Measurements from ENCODE around the gene AFF2. TPM values are rescaled to one million over a fixed set of nuclear protein-coding genes. Genes with fewer than 3 reads are reported as not detected.

AFF2 gene
- total and polyA plus RNA-seq, 2 donors (not counting 3 experiments of a cell fraction or from before 2014, with no cell fraction given), result 0.03 to 0.07 TPM

DNA sequence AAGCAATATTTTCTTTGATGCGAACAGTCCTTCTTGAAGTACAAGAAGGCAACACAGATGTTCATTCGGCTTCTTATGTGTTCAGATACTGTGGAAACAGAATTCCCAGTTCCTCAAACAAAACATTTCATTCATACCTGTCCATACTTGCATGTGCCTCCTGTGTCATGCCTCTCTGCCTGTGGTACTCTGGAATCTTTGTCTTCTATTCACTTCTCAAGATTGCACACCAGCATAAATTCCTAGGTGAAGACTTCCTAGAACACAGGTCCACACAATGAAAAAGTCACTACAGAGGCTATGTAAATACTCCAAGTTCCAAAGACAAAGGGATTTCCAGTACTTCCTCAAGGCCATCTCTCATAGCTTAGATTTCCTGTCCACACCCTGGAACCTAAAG is 367.2 kb downstream of the AFF2 start:
- Histone ChIP-seq H3K27ac (ENCODE audit: insufficient read depth, low read depth, low read length) (no peak overlapping the region), H3K9me1 (replicated peaks; ENCODE audit: control insufficient read depth, extremely low read depth, insufficient read depth, low read length) (no peaks in the 10 kb centered on the region), H3K9ac (replicated peaks; ENCODE audit: extremely low read depth, insufficient read depth, low read length) (no peak overlapping the region), H3K9me3 (replicated peaks; ENCODE audit: control insufficient read depth, insufficient read depth, low read length) (no peaks in the 10 kb centered on the region), H3K27me3 (ENCODE audit: control insufficient read depth in 2 of 2, insufficient read depth in 2 of 2, low read length in 2 of 2) (no peaks in the 10 kb centered on the region), H3K4me1 (ENCODE audit: control insufficient read depth, extremely low read depth, insufficient read depth, low read length) (no peaks in the 10 kb centered on the region), H2AFZ (ENCODE audit: low read depth, low read length) (no peak overlapping the region), H3K4me3 (replicated peaks in 1 of 3; ENCODE audit: insufficient read depth in 1 of 3, low read depth in 1 of 3, low read length in 3 of 3) (no peak overlapping the region), H3K79me2 (ENCODE audit: control insufficient read depth, insufficient read depth, low read length) (no peaks in the 10 kb centered on the region), H3K36me3 (ENCODE audit: control insufficient read depth in 2 of 2, extremely low read depth in 1 of 2, insufficient read depth in 2 of 2, low read length in 2 of 2) (no peaks in the 10 kb centered on the region), H4K20me1 (replicated peaks; ENCODE audit: control insufficient read depth, extremely low read depth, insufficient read depth, low read length) (no peaks in the 10 kb centered on the region), H3K4me2 (ENCODE audit: insufficient read depth, low read length) (no peak overlapping the region)
- FAIRE-seq (no peak), DNase-seq (ENCODE audit: low read depth, low spot score) (no peak)
- intact Hi-C loops (cut with micrococcal nuclease) (no loop called here), dilution Hi-C loops (cut with MboI; ENCODE audit: extremely low pct_ligation_motif_present, low sequenced_read_pairs) (no loop called here)
- CTCF ChIA-PET, result no interaction called here
- POLR2A ChIA-PET, result no interaction called here
- no TSS peak for BruUV-seq (replicated peaks)
- TF ChIP-seq GATA2 (IDR thresholded peaks at IDR 0.05; ENCODE audit: insufficient read depth, insufficient read length, low read depth, low read length) (no peak), MYC (IDR thresholded peaks at IDR 0.05; ENCODE audit: low read depth, low read length) (no peak), EZH2 (IDR thresholded peaks at IDR 0.05; ENCODE audit: borderline replicate concordance, low read depth, low read length, severe bottlenecking) (no peak), FOS (IDR thresholded peaks at IDR 0.05; ENCODE audit: borderline replicate concordance, insufficient read depth, low read length) (no peak), POLR2AphosphoS5 (IDR thresholded peaks at IDR 0.05; ENCODE audit: insufficient read depth, low read depth, low read length) (no peak), CTCF (IDR thresholded peaks at IDR 0.05; ENCODE audit: extremely low read depth in 1 of 2, insufficient read depth in 1 of 2, low read depth in 1 of 2, low read length in 2 of 2) (no peak), POLR2A (IDR thresholded peaks at IDR 0.05; ENCODE audit: low read depth, low read length) (no peak), JUN (IDR thresholded peaks at IDR 0.05; ENCODE audit: borderline replicate concordance, insufficient read depth, insufficient read length, low read depth) (no peak)
- TF ChIP-seq, protein P1, sequence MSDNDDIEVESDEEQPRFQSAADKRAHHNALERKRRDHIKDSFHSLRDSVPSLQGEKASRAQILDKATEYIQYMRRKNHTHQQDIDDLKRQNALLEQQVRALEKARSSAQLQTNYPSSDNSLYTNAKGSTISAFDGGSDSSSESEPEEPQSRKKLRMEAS (IDR thresholded peaks at IDR 0.05; ENCODE audit: insufficient read depth, insufficient read length), result no peak

All from endothelial cell of umbilical vein (primary cell).